LNCAP (cell line): Measurements from ENCODE around the gene RACGAP1.

ENCODE experiments used
- TF ChIP-seq, protein P1 (sequence below): fragments of 450-650 bp; IDR thresholded peaks from 2 replicates; pipeline ENCODE4 v1.5.1; 2017; ENCODE audit warnings: mild to moderate bottlenecking

Gene RACGAP1

DNA sequence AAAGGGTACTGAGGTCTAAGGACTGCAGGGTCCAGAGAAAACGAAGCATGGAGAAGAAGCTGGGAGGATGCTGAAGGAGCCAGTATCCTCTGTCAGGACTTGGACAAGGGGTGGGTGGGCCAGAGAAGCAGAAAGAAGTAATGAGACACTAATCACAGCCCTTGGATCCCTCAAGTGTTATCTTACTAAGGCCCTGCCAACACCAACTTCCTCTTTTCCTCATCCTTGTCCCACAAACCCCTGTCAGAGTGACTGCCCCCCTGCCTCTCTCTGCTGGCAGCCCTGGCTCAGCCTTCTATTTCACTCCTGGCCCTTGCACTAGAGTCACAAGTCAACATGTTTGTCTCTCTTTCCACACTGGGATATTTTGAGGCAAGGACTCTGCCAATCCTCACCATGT lies 28.3 kb upstream of the RACGAP1 start:
- TF ChIP-seq, protein P1, sequence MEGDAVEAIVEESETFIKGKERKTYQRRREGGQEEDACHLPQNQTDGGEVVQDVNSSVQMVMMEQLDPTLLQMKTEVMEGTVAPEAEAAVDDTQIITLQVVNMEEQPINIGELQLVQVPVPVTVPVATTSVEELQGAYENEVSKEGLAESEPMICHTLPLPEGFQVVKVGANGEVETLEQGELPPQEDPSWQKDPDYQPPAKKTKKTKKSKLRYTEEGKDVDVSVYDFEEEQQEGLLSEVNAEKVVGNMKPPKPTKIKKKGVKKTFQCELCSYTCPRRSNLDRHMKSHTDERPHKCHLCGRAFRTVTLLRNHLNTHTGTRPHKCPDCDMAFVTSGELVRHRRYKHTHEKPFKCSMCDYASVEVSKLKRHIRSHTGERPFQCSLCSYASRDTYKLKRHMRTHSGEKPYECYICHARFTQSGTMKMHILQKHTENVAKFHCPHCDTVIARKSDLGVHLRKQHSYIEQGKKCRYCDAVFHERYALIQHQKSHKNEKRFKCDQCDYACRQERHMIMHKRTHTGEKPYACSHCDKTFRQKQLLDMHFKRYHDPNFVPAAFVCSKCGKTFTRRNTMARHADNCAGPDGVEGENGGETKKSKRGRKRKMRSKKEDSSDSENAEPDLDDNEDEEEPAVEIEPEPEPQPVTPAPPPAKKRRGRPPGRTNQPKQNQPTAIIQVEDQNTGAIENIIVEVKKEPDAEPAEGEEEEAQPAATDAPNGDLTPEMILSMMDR = no peak

DNA sequence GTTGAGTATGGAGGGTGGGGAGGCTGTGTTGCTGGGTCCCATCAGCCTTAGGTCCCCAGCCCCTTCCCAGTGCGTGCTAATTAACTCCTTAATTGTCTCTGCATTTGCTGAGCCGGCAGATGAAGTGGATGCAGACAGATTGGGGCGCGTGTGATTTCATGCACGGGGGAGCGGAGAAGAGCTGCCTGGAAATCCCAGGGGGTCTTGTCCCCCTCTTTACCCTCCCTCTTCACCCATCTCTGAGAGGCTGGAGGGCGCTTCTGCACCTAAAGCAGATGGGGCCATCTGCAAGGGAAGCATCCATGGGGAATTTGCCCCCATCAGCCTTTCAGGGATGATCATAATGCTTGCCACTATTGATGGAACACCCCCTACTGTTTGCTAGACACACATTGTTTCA lies 27.7 kb upstream of the RACGAP1 start:
- TF ChIP-seq, protein P1 = no peak

DNA sequence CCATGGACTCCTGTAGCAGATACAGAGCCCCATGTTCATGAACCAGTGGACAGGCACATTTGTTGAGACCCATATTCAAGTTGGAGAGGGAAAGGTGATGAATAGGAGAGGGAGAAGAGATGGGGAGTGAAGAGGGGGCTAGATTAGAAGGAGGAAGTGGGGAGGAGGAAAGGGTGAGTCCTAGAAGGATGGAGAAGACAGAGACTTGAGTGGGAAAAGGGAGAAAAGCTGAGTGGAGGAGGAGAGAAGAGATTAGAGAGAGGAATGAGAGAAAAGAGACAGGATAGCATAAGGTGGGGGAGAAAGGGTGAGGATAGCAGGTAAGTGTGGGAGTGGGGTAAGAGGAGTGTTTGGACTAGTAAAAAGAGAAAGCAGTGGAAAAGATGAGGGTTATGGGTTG lies 27.2 kb upstream of the RACGAP1 start:
- TF ChIP-seq, protein P1 = no peak

DNA sequence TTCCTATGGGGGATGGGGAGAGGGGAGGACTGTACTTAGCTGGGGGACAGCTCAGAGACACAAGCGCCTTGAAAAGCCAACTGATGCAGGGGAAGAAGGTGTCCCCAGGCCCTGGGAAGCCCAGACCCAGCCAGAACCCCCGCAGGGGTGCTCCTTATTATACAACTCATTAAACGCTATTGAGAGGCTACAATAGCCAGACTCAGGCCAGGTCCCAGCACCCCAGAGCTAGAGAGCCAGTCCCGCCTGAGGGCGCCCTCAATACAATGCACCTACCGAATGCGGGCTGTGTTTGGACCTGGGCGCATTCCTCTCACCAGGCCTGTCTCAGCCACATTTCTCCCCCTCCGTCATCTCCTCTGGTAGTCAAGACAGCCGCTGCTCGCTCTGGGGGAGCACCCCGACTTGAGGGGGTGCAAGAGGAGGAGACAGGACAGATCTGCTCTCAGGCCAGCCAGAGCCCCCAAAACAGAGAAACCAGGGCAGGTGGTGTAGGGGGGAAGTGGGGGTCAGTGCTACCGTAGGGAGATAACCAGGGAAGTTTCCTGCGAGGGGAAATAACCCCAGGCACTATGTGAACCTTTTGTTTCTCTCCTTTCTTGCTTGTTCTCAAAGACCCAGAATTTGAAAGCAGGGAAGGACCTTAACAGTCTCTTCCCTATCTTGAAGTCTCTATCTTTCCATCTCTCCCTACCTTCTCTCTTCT lies 26.0 kb upstream of the RACGAP1 start:
- TF ChIP-seq, protein P1 = no peak

DNA sequence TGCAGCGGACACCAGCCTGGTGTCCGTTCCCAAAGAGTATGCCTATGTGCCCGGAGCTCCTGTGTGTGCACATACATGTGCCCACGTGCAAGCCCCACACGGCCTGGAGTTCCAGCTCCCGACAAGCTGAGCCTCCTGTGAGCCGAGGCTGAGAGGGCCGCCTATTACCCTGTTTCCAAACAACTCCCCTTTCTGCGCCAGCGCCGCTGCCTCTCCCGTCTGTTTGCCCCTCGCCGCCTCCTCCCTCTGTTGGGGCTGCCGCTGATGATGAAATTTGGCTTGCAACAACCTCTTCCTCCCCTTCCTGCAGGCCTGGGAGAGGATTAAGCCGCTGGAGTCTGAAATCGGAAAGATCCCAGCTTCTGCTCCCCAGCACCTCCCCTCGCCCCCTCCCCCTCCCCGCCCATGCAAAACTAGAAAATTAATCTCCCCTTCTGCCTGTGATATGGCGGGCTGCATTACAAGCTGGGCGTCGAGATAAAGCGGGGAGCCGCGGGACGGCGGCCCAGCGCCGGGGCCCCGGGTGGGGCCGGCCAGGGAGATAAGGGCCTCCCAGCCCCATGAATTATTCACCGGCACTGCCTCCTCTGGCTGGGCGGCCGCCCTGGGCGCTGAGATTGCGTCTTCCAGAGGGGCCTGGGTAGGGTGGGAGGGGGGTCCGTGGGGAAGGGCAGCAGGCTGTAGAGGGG lies 25.3 kb upstream of the RACGAP1 start:
- TF ChIP-seq, protein P1 = no peak

DNA sequence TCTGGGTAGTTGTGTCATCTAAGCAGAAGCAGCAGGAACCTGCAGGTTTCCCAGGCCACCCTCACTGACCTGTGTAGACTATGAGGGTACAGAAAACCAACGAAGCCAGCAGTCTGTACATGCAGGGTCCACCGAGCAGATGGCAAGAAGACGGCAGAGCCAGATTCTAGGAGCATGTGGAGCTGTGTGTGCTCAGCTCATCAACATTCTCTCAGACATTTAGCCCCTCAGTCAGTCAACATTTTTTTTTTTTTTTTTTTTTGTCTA lies 24.8 kb upstream of the RACGAP1 start:
- TF ChIP-seq, protein P1 = no peak

DNA sequence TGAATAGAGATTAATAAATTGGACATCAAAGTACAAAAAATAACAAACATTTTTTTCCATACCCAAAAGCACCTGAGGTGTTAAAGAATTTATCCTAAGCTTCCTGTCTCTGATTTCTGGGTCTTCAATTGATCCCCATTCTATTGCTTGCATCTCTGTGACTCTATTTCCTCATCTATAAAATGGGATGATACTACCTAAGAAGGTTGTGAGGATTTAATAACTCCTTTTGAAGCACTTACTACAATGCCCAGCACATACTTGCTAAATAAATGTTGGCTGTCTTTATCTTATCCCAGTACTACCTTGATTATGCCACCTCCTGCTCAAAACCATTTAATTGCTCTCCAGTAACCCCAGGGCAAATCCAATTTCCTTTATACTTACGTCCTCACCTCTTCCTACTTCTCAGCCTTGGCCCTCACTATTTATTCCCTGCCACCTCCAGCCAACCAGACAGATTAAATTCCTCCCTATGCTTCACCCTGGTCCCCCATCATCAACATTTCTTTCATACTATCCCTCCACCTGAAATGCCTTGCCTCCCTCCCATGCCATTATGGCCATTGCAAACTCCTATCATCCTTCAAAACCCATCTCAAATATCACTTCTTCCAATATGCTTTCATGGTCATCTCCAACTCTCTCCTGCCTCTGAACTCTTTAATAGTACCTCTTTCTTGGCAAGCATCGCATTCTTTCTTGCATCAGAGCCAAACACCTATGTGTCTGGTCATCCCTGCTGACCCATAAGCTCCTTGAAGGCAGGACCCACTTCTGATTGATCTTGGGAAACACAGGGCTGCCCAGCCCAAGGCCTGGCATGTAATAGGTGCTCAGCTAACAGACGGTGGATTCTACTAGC lies 24.2 kb upstream of the RACGAP1 start:
- TF ChIP-seq, protein P1 = no peak
